Liver (tissue), 3 donors: ENCODE results near the gene FAM131C.

Experiments
- EGR1 ChIP-seq, 2 donors: IDR thresholded peaks; 2 replicates each; pipeline ENCODE4 v1.6.1; 2016 to 2018; ENCODE audit warnings: antibody characterized with exemption in 2 of 2, low read depth in 2 of 2
- JUND ChIP-seq, 2 donors: IDR thresholded peaks; 2 replicates each; pipeline ENCODE4 v1.6.1; 2016; ENCODE audit warnings: antibody characterized with exemption in 2 of 2
- NR2F2 ChIP-seq: IDR thresholded peaks from 2 replicates; pipeline ENCODE4 v1.6.1; 2016; ENCODE audit warnings: antibody characterized with exemption
- RAD21 ChIP-seq, 2 donors: IDR thresholded peaks; 2 replicates each; pipeline ENCODE4 v1.6.1; 2016; ENCODE audit warnings: antibody characterized with exemption in 2 of 2, mild to moderate bottlenecking in 2 of 2
- RXRA ChIP-seq, 2 donors: IDR thresholded peaks; 2 replicates each; pipeline ENCODE4 v1.6.1; 2017 to 2018; ENCODE audit warnings: antibody characterized with exemption in 2 of 2, mild to moderate bottlenecking in 1 of 2
- SP1 ChIP-seq: IDR thresholded peaks from 2 replicates; pipeline ENCODE4 v1.6.1; 2018; ENCODE audit warnings: antibody characterized with exemption, mild to moderate bottlenecking
- TF ChIP-seq, protein P1 (sequence below): fragments of 150-350 bp; IDR thresholded peaks from 2 replicates; pipeline ENCODE4 v1.5.1; 2017; ENCODE audit warnings: improper control_type of control experiment, low read depth, low read length; ENCODE audit not compliant: missing input control
- donor health status: healthy.
- donor health status: healthy.

GRCh38 chr1:16072616-16073484 lies 601 bp downstream of the FAM131C start:
- TF ChIP-seq, protein P1, sequence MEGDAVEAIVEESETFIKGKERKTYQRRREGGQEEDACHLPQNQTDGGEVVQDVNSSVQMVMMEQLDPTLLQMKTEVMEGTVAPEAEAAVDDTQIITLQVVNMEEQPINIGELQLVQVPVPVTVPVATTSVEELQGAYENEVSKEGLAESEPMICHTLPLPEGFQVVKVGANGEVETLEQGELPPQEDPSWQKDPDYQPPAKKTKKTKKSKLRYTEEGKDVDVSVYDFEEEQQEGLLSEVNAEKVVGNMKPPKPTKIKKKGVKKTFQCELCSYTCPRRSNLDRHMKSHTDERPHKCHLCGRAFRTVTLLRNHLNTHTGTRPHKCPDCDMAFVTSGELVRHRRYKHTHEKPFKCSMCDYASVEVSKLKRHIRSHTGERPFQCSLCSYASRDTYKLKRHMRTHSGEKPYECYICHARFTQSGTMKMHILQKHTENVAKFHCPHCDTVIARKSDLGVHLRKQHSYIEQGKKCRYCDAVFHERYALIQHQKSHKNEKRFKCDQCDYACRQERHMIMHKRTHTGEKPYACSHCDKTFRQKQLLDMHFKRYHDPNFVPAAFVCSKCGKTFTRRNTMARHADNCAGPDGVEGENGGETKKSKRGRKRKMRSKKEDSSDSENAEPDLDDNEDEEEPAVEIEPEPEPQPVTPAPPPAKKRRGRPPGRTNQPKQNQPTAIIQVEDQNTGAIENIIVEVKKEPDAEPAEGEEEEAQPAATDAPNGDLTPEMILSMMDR = no peak
- TF ChIP-seq EGR1 (IDR thresholded peaks at IDR 0.05; ENCODE audit: low read depth in 2 of 2) = no peak
- no peak for TF ChIP-seq NR2F2
- no peak for TF ChIP-seq SP1
- no peak for TF ChIP-seq JUND (IDR thresholded peaks at IDR 0.05)
- TF ChIP-seq RAD21 (IDR thresholded peaks at IDR 0.05) = no peak
- TF ChIP-seq RXRA (IDR thresholded peaks at IDR 0.05) = no peak
